Measurements from ENCODE around the gene CSAG1. TPM values are rescaled to one million over a fixed set of nuclear protein-coding genes. Genes with fewer than 3 reads are reported as not detected.
"Not testable (repeated sequence)": the region's sequence is repeated elsewhere in the genome, so short reads cannot be mapped to it uniquely, and the experiment has no call there.

The CSAG1 gene
- total RNA-seq, 1 donor from 2014 or later = not detected

DNA sequence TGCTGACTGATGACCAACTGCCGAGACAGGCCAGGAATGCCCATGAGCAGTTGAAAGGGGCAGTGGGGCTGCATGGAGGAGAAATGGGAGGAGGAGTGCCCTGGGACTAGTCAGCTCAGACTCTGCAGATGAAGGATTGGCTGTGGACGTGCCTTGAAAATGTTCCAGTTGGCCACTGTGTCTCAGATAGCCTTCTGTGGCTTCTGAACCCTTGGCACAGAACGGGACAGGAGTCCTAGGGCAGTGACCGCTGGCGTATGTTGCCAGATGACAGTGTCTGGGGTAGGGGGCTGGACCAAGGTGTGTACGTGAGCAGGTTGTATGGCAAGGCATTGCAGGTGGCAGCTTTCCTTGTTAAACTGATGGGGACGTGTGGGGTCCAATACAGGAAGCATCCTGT lies 27.0 kb downstream of the CSAG1 start:
- not testable (repeated sequence) for H3K36me3 ChIP-seq (ENCODE audit: control insufficient read depth, insufficient read depth, low read length); H3K4me3 ChIP-seq (ENCODE audit: low read depth, low read length); DNase-seq (ENCODE audit: low read depth); H3K27me3 ChIP-seq (ENCODE audit: control insufficient read depth, insufficient read depth, low read length)
- FAIRE-seq = peak; percentile 98

DNA sequence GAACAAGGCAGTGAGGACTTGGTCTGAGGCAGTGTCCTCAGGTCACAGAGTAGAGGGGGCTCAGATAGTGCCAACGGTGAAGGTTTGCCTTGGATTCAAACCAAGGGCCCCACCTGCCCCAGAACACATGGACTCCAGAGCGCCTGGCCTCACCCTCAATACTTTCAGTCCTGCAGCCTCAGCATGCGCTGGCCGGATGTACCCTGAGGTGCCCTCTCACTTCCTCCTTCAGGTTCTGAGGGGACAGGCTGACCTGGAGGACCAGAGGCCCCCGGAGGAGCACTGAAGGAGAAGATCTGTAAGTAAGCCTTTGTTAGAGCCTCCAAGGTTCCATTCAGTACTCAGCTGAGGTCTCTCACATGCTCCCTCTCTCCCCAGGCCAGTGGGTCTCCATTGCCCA lies 33.1 kb downstream of the CSAG1 start:
- not testable (repeated sequence) for H3K4me3 ChIP-seq (ENCODE audit: low read depth, low read length); H3K36me3 ChIP-seq (ENCODE audit: control insufficient read depth, insufficient read depth, low read length); H3K27me3 ChIP-seq (ENCODE audit: control insufficient read depth, insufficient read depth, low read length); DNase-seq (ENCODE audit: low read depth)
- peak; percentile 77 for FAIRE-seq

DNA sequence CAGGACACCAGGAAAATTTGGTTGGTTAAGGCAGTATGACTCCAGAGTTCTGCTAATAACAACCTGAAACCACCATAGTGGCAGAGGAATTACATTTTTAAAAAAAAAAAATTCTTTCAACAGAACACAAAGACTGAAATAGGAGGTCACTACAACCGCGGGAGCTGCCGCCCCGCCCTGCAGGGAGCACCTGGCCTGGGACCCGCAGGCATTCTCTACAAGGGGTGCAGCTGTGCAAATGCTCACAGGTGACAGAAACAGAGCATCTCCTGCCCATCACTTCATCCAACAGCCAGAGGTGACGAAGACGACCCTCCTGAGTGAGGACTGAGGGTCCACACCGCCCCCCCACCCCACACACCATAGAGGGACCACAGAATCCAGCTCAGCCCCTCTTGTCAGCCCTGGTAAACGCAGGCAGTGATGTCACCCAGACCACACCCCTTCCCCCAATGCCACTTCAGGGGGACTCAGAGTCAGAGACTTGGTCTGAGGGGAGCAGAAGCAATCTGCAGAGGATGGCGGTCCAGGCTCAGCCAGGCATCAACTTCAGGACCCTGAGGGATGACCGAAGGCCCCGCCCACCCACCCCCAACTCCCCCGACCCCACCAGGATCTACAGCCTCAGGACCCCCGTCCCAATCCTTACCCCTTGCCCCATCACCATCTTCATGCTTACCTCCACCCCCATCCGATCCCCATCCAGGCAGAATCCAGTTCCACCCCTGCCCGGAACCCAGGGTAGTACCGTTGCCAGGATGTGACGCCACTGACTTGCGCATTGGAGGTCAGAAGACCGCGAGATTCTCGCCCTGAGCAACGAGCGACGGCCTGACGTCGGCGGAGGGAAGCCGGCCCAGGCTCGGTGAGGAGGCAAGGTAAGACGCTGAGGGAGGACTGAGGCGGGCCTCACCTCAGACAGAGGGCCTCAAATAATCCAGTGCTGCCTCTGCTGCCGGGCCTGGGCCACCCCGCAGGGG lies 35.3 kb downstream of the CSAG1 start, which contains the start of gene MAGEA3:
Gene MAGEA3 (plus strand): TSS at position 843 of the 980 bp plus-strand sequence. CDS start 2,039 bp downstream, outside the sequence.
- H3K27me3 ChIP-seq (ENCODE audit: control insufficient read depth, insufficient read depth, low read length); FAIRE-seq; H3K36me3 ChIP-seq (ENCODE audit: control insufficient read depth, insufficient read depth, low read length); H3K4me3 ChIP-seq (ENCODE audit: low read depth, low read length); DNase-seq (ENCODE audit: low read depth): not testable (repeated sequence)

DNA sequence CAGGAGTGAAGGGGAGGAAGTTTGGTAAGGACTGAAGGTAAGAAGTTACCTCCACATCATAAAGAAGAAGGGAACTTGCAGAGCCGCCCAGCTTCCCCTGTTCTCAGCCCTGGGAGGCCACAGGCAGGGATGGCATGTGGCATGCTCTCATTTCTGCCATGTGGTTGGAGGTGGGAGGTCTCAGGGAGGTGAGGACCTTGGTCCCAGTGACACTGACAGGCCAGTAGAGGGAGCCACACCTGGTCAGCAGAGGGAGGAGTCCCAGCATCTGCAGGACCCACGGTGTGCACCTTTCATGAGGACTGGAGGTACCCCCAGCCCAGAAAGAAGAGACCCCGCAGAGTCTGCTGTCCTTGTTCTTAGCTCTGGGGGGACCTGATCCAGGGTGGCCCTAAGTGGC lies 52.5 kb downstream of the CSAG1 start:
- not testable (repeated sequence) for DNase-seq (ENCODE audit: low read depth); H3K4me3 ChIP-seq (ENCODE audit: low read depth, low read length); H3K36me3 ChIP-seq (ENCODE audit: control insufficient read depth, insufficient read depth, low read length); H3K27me3 ChIP-seq (ENCODE audit: control insufficient read depth, insufficient read depth, low read length)
- peak; percentile 18 for FAIRE-seq

Other genes with a start within 250 kb of the CSAG1 start
- under 0.01 and 0.13 TPM in 2 replicates for gene GABRQ, start 95.8 kb downstream of the CSAG1 start, total RNA-seq
- not detected in 2 replicates for gene MAGEA3, start 34.9 kb downstream of the CSAG1 start, total RNA-seq
- gene CSAG2, start 24.4 kb downstream of the CSAG1 start, total RNA-seq = not detected in 2 replicates
- not detected in 2 replicates for gene MAGEA2B, start 19.1 kb downstream of the CSAG1 start, total RNA-seq
- not detected in 2 replicates for gene MAGEA12, start within 50 bp of the CSAG1 start, total RNA-seq
- gene MAGEA2, start 20.1 kb upstream of the CSAG1 start, total RNA-seq = not detected in 2 replicates
- gene CSAG3, start 25.5 kb upstream of the CSAG1 start, total RNA-seq = not detected in 2 replicates
- gene MAGEA6, start 36.0 kb upstream of the CSAG1 start, total RNA-seq = not detected in 2 replicates
- 25.0 and 28.0 TPM in 2 replicates for gene CETN2, start 97.0 kb upstream of the CSAG1 start, total RNA-seq
- 18.4 and 24.6 TPM in 2 replicates for gene NSDHL, start 97.3 kb upstream of the CSAG1 start, total RNA-seq
- 93.5 and 264 TPM in 2 replicates for gene ZNF185, start 164.3 kb upstream of the CSAG1 start, total RNA-seq

All from bronchial epithelial cell (primary cell).